ENCODE results near the gene PAQR6.
A peak's percentile ranks its signal among the peaks of the same experiment; 100 is the strongest.

The PAQR6 gene

GRCh38 chr1:156281693-156282478 lies 34.0 kb upstream of the PAQR6 start:
- no peak for TF ChIP-seq POLR2A (IDR thresholded peaks at IDR 0.05; ENCODE audit: low read depth, low read length)
- DNase-seq (ENCODE audit: insufficient read length, low spot score), result no peak
- FAIRE-seq, result no peak

- TF ChIP-seq POLR2A (IDR thresholded peaks at IDR 0.05; ENCODE audit: low read depth, low read length), result no peak
- FAIRE-seq, result no peak
- no peak for DNase-seq (ENCODE audit: insufficient read length, low spot score)
Observed at GRCh38 chr1:156281281-156281680, 33.4 kb upstream of the PAQR6 start.

GRCh38 chr1:156279837-156280236 lies 32.0 kb upstream of the PAQR6 start:
- TF ChIP-seq POLR2A (IDR thresholded peaks at IDR 0.05; ENCODE audit: low read depth, low read length), result no peak
- DNase-seq (ENCODE audit: insufficient read length, low spot score), result no peak
- no peak for FAIRE-seq

- TF ChIP-seq POLR2A (IDR thresholded peaks at IDR 0.05; ENCODE audit: low read depth, low read length), result no peak
- no peak for DNase-seq (ENCODE audit: insufficient read length, low spot score)
- FAIRE-seq, result no peak
Observed at GRCh38 chr1:156276966-156277381, 29.1 kb upstream of the PAQR6 start.

- DNase-seq (ENCODE audit: insufficient read length, low spot score), result no peak
- no peak for TF ChIP-seq POLR2A (IDR thresholded peaks at IDR 0.05; ENCODE audit: low read depth, low read length)
- FAIRE-seq, result no peak
Observed at GRCh38 chr1:156276532-156276931, 28.7 kb upstream of the PAQR6 start.

- no peak for DNase-seq (ENCODE audit: insufficient read length, low spot score)
- no peak for TF ChIP-seq POLR2A (IDR thresholded peaks at IDR 0.05; ENCODE audit: low read depth, low read length)
- FAIRE-seq, result no peak
Observed at GRCh38 chr1:156270314-156270713, 22.5 kb upstream of the PAQR6 start.

GRCh38 chr1:156268336-156268735 lies 20.5 kb upstream of the PAQR6 start:
- FAIRE-seq (no peak), DNase-seq (ENCODE audit: insufficient read length, low spot score) (no peak)
- no peak for TF ChIP-seq POLR2A (IDR thresholded peaks at IDR 0.05; ENCODE audit: low read depth, low read length)

- DNase-seq (ENCODE audit: insufficient read length, low spot score) (no peak), FAIRE-seq (no peak)
- no peak for TF ChIP-seq POLR2A (IDR thresholded peaks at IDR 0.05; ENCODE audit: low read depth, low read length)
Observed at GRCh38 chr1:156266051-156266450, 18.2 kb upstream of the PAQR6 start.

- no peak for DNase-seq (ENCODE audit: insufficient read length, low spot score)
- no peak for FAIRE-seq
- no peak for TF ChIP-seq POLR2A (IDR thresholded peaks at IDR 0.05; ENCODE audit: low read depth, low read length)
Observed at GRCh38 chr1:156263288-156263655, 15.4 kb upstream of the PAQR6 start.

GRCh38 chr1:156262461-156263287 lies 14.8 kb upstream of the PAQR6 start:
- 0 out of 2 replicates have a peak, but pooled peaks have one; percentile 10 for TF ChIP-seq POLR2A (IDR thresholded peaks at IDR 0.05; ENCODE audit: low read depth, low read length)
- DNase-seq (ENCODE audit: insufficient read length, low spot score), result peak; percentile 89
- no peak for FAIRE-seq

GRCh38 chr1:156260896-156261295 lies 13.0 kb upstream of the PAQR6 start:
- FAIRE-seq (no peak), DNase-seq (ENCODE audit: insufficient read length, low spot score) (no peak)
- no peak for TF ChIP-seq POLR2A (IDR thresholded peaks at IDR 0.05; ENCODE audit: low read depth, low read length)

GRCh38 chr1:156259805-156260204 lies 11.9 kb upstream of the PAQR6 start:
- no peak for TF ChIP-seq POLR2A (IDR thresholded peaks at IDR 0.05; ENCODE audit: low read depth, low read length)
- no peak for FAIRE-seq
- no peak for DNase-seq (ENCODE audit: insufficient read length, low spot score)

- FAIRE-seq (no peak), DNase-seq (ENCODE audit: insufficient read length, low spot score) (no peak)
- TF ChIP-seq POLR2A (IDR thresholded peaks at IDR 0.05; ENCODE audit: low read depth, low read length), result no peak
Observed at GRCh38 chr1:156258859-156259258, 11.0 kb upstream of the PAQR6 start.

GRCh38 chr1:156257711-156258110 lies 9.9 kb upstream of the PAQR6 start:
- no peak for FAIRE-seq
- no peak for TF ChIP-seq POLR2A (IDR thresholded peaks at IDR 0.05; ENCODE audit: low read depth, low read length)

GRCh38 chr1:156253634-156254033 lies 5.8 kb upstream of the PAQR6 start:
- TF ChIP-seq POLR2A (IDR thresholded peaks at IDR 0.05; ENCODE audit: low read depth, low read length), result no peak
- DNase-seq (ENCODE audit: insufficient read length, low spot score), result no peak
- no peak for FAIRE-seq

More at GRCh38 chr1:156257711-156258110, 9.9 kb upstream of the PAQR6 start:
- DNase-seq (ENCODE audit: insufficient read length, low spot score), result no peak
